Measurements from ENCODE around the gene SLC35E1.
A peak's percentile ranks its signal among the peaks of the same experiment; 100 is the strongest.

Gene SLC35E1

GRCh38 chr19:16596399-16596798 is 24.2 kb upstream of the SLC35E1 start:
- DNase-seq: no peak

- no peak for DNase-seq
Observed at GRCh38 chr19:16595097-16595496, 22.9 kb upstream of the SLC35E1 start.

GRCh38 chr19:16594681-16595091 is 22.5 kb upstream of the SLC35E1 start:
- peak; percentile 68 for DNase-seq

GRCh38 chr19:16594131-16594586 is 21.9 kb upstream of the SLC35E1 start:
- peak; percentile 68 for DNase-seq

GRCh38 chr19:16593181-16593580 is 21.0 kb upstream of the SLC35E1 start:
- no peak for DNase-seq

- DNase-seq: no peak
Observed at GRCh38 chr19:16591803-16592556, 19.8 kb upstream of the SLC35E1 start.

GRCh38 chr19:16590876-16591802 is 18.9 kb upstream of the SLC35E1 start:
- DNase-seq: no peak

GRCh38 chr19:16589917-16590316 is 17.7 kb upstream of the SLC35E1 start:
- no peak for DNase-seq

GRCh38 chr19:16588824-16589577 is 16.8 kb upstream of the SLC35E1 start:
- DNase-seq: no peak

- peak; percentile 77 for DNase-seq
Observed at GRCh38 chr19:16587833-16588823, 15.9 kb upstream of the SLC35E1 start.

GRCh38 chr19:16586991-16587832 is 15.0 kb upstream of the SLC35E1 start:
- DNase-seq: peak; percentile 82

- no peak for DNase-seq
Observed at GRCh38 chr19:16586477-16586871, 14.3 kb upstream of the SLC35E1 start.

GRCh38 chr19:16585808-16586476 is 13.7 kb upstream of the SLC35E1 start:
- DNase-seq: peak; percentile 72

- peak; percentile 64 for DNase-seq
Observed at GRCh38 chr19:16585094-16585801, 13.0 kb upstream of the SLC35E1 start.

- DNase-seq: peak; percentile 90
Observed at GRCh38 chr19:16584248-16585093, 12.3 kb upstream of the SLC35E1 start.

- DNase-seq: no peak
Observed at GRCh38 chr19:16582486-16583261, 10.5 kb upstream of the SLC35E1 start.

GRCh38 chr19:16581971-16582343 is 9.7 kb upstream of the SLC35E1 start:
- no peak for DNase-seq

Data from activated CD8-positive, alpha-beta memory T cell treated with anti-CD3 and anti-CD28 coated beads for 24 hours (primary cell).